ENCODE measurements around the gene MAP2K5.

GRCh38 chr15:67784856-67785430 is 242.4 kb downstream of the MAP2K5 start:
- TF ChIP-seq EP300 (IDR thresholded peaks at IDR 0.05) (no peak), CTCF (IDR thresholded peaks at IDR 0.05) (no peak), POLR2AphosphoS5 (IDR thresholded peaks at IDR 0.05) (no peak), POLR2A (IDR thresholded peaks at IDR 0.05) (no peak)
